Progenitor cell of endocrine pancreas (in vitro differentiated cells): Measurements from ENCODE around the gene DCHS2. TPM values are rescaled to one million over a fixed set of nuclear protein-coding genes. Genes with fewer than 3 reads are reported as not detected.

Experiments
- DNase-seq: peaks from one replicate; pipeline ENCODE4 v3.0.0; 2021; ENCODE audit warnings: low spot score; ENCODE audit not compliant: unreplicated experiment
- H3K27ac Mint-ChIP-seq: 2 replicates; pipeline ENCODE4 v1.8.0; 2021; ENCODE audit warnings: mild to moderate bottlenecking, moderate library complexity, mixed read lengths
- H3K27me3 Mint-ChIP-seq: 2 replicates; pipeline ENCODE4 v1.8.0; 2021; ENCODE audit warnings: mixed read lengths
- H3K36me3 Mint-ChIP-seq: 2 replicates; pipeline ENCODE4 v1.8.0; 2022; ENCODE audit warnings: mixed read lengths; ENCODE audit not compliant: insufficient read depth
- H3K4me1 Mint-ChIP-seq: 2 replicates; pipeline ENCODE4 v1.8.0; 2021; ENCODE audit warnings: low read depth, mixed read lengths
- H3K4me3 Mint-ChIP-seq: 2 replicates; pipeline ENCODE4 v1.8.0; 2021; ENCODE audit warnings: low read depth, mild to moderate bottlenecking, moderate library complexity, mixed read lengths
- H3K9me3 Mint-ChIP-seq: 2 replicates; pipeline ENCODE4 v1.8.0; 2021; ENCODE audit warnings: low read depth, mixed read lengths
- CTCF ChIP-seq: fragments of 200-600 bp; sonication (generic); IDR thresholded peaks from one replicate; pipeline ENCODE4 v1.5.0; 2021; ENCODE audit warnings: antibody characterized with exemption, mild to moderate bottlenecking; ENCODE audit not compliant: unreplicated experiment
- total RNA-seq: library from RNA; stranded (reverse); gene quantifications from 2 replicates; pipeline ENCODE4 v1.2.1, GENCODE V29; 2021

Gene DCHS2
- total RNA-seq, 1 donor from 2014 or later = 0.43 TPM

- Mint-ChIP-seq H3K9me3 (no peaks in the 10 kb centered on the region), H3K27me3 (peaks cover 18% of the 10 kb centered on the region), H3K4me3 (no peak overlapping the region), H3K4me1 (no peaks in the 10 kb centered on the region), H3K36me3 (no peaks in the 10 kb centered on the region), H3K27ac (no peak overlapping the region)
- DNase-seq = no peak
- TF ChIP-seq CTCF = no peak
Measured at GRCh38 chr4:154527308-154527707, 35.7 kb upstream of the DCHS2 start.

GRCh38 chr4:154526151-154526550 is 34.6 kb upstream of the DCHS2 start:
- H3K27ac Mint-ChIP-seq = no peak overlapping the region

GRCh38 chr4:154521607-154522006 is 30.0 kb upstream of the DCHS2 start:
- Mint-ChIP-seq H3K4me1 (peaks cover 5% of the 10 kb centered on the region), H3K9me3 (no peaks in the 10 kb centered on the region), H3K27ac (no peak overlapping the region), H3K4me3 (no peak overlapping the region), H3K36me3 (no peaks in the 10 kb centered on the region), H3K27me3 (peaks cover 28% of the 10 kb centered on the region)
- no peak for DNase-seq
- TF ChIP-seq CTCF = no peak

More at GRCh38 chr4:154526151-154526550, 34.6 kb upstream of the DCHS2 start:
- Mint-ChIP-seq H3K9me3 (no peaks in the 10 kb centered on the region), H3K4me1 (no peaks in the 10 kb centered on the region), H3K36me3 (no peaks in the 10 kb centered on the region), H3K4me3 (no peak overlapping the region), H3K27me3 (peaks cover 18% of the 10 kb centered on the region)
- DNase-seq = no peak
- TF ChIP-seq CTCF = no peak

- DNase-seq = no peak
- no peak for TF ChIP-seq CTCF
- H3K36me3 Mint-ChIP-seq = no peaks in the 10 kb centered on the region
- no peaks in the 10 kb centered on the region for H3K9me3 Mint-ChIP-seq
- H3K27ac Mint-ChIP-seq = no peak overlapping the region
- H3K4me3 Mint-ChIP-seq = no peak overlapping the region
- peaks cover 5% of the 10 kb centered on the region for H3K4me1 Mint-ChIP-seq
- H3K27me3 Mint-ChIP-seq = peaks cover 18% of the 10 kb centered on the region
Measured at GRCh38 chr4:154519214-154519613, 27.6 kb upstream of the DCHS2 start.

GRCh38 chr4:154517591-154517990 is 26.0 kb upstream of the DCHS2 start:
- no peaks in the 10 kb centered on the region for H3K36me3 Mint-ChIP-seq
- H3K27me3 Mint-ChIP-seq = peaks cover 15% of the 10 kb centered on the region
- no peak overlapping the region for H3K27ac Mint-ChIP-seq
- no peak for DNase-seq
- TF ChIP-seq CTCF = no peak
- H3K4me3 Mint-ChIP-seq = no peak overlapping the region
- H3K4me1 Mint-ChIP-seq = peaks cover 5% of the 10 kb centered on the region
- peaks cover 6% of the 10 kb centered on the region for H3K9me3 Mint-ChIP-seq
